NCI-H510A (cell line): ENCODE measurements around the gene RBM33.

Source experiments
- DNase-seq: peaks from one replicate; lab custom pipeline; 2025; lab: John Stamatoyannopoulos, UW

RBM33 gene

GRCh38 chr7:155797262-155798250 lies 153.1 kb downstream of the RBM33 start:
- DNase-seq, result no peak

- no peak for DNase-seq
Measured at GRCh38 chr7:155798673-155799439, 154.4 kb downstream of the RBM33 start.

- DNase-seq, result no peak
Measured at GRCh38 chr7:155799514-155799913, 155.1 kb downstream of the RBM33 start.

GRCh38 chr7:155800301-155800700 lies 155.8 kb downstream of the RBM33 start:
- DNase-seq, result no peak

- DNase-seq, result no peak
Measured at GRCh38 chr7:155800741-155801267, 156.3 kb downstream of the RBM33 start.

- no peak for DNase-seq
Measured at GRCh38 chr7:155802291-155802690, 157.8 kb downstream of the RBM33 start.

- DNase-seq, result no peak
Measured at GRCh38 chr7:155802906-155803417, 158.5 kb downstream of the RBM33 start.

GRCh38 chr7:155803418-155804376 lies 159.2 kb downstream of the RBM33 start:
- DNase-seq, result no peak

- no peak for DNase-seq
Measured at GRCh38 chr7:155804431-155804831, 160.0 kb downstream of the RBM33 start.

GRCh38 chr7:155804897-155805825 lies 160.7 kb downstream of the RBM33 start:
- DNase-seq, result no peak

GRCh38 chr7:155805826-155806095 lies 161.3 kb downstream of the RBM33 start:
- DNase-seq, result no peak

GRCh38 chr7:155806096-155806871 lies 161.8 kb downstream of the RBM33 start:
- DNase-seq, result no peak

- DNase-seq, result no peak
Measured at GRCh38 chr7:155807065-155807671, 162.7 kb downstream of the RBM33 start.

- no peak for DNase-seq
Measured at GRCh38 chr7:155807789-155808548, 163.5 kb downstream of the RBM33 start.

- no peak for DNase-seq
Measured at GRCh38 chr7:155808549-155809331, 164.3 kb downstream of the RBM33 start.

GRCh38 chr7:155809332-155809946 lies 165.0 kb downstream of the RBM33 start:
- DNase-seq, result no peak
